Gastroesophageal sphincter (tissue), 3 donors: ENCODE data around the gene ITPKA.

Experiments
- POLR2A ChIP-seq, 2 donors: fragments of 450-650 bp; IDR thresholded peaks; one replicate each; pipeline ENCODE4 v1.6.1; 2017; ENCODE audit warnings: antibody characterized with exemption in 2 of 2, mild to moderate bottlenecking in 2 of 2, moderate library complexity in 1 of 2
- POLR2AphosphoS5 ChIP-seq: sonication (generic); formaldehyde crosslinking; IDR thresholded peaks from one replicate; pipeline ENCODE4 v1.6.1; 2017; ENCODE audit warnings: antibody characterized with exemption
- TF ChIP-seq, protein P1 (sequence below), 4 experiments: fragments of 200-600 bp in 2 of 4; fragments of 450-650 bp in 2 of 4; sonication (generic) in 1 of 4; IDR thresholded peaks; one replicate each; pipeline ENCODE4 v1.5.1; 2017 to 2019; ENCODE audit warnings: antibody characterized with exemption in 4 of 4, mild to moderate bottlenecking in 2 of 4, moderate library complexity in 2 of 4

DNA sequence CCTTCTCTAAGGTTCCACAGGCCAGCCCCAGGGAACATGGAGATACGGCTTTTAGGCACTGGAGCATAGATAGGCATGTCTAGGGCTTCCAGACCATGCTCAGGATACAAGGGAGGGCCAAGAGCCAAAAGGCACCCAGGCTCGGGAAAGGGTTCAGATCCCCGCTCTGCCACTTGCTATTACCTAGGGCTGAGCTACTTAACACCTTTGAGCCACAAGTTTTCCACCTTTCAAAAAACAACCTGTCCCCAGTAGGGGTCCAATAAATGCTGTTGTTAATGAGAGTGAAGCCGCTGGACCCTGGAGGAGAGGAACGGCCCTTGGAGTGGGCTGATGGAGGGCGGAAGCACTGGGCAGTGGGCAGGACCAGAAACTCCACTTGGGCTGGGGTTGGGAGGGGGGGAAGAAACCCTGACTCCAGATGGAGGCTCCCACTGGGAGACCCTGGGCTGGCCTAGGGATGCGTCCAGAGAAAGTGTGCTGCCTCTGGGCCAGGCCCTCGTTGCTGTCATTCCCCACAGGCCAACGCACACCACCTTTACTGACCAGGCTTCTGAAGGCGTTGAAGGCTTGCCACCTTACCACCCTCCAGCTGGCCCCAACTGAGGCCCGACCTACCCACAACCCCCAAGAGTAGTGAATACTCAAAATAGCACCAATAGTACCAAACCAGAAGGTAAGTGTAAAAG, 8.6 kb upstream of the ITPKA start:
- TF ChIP-seq, protein P1, sequence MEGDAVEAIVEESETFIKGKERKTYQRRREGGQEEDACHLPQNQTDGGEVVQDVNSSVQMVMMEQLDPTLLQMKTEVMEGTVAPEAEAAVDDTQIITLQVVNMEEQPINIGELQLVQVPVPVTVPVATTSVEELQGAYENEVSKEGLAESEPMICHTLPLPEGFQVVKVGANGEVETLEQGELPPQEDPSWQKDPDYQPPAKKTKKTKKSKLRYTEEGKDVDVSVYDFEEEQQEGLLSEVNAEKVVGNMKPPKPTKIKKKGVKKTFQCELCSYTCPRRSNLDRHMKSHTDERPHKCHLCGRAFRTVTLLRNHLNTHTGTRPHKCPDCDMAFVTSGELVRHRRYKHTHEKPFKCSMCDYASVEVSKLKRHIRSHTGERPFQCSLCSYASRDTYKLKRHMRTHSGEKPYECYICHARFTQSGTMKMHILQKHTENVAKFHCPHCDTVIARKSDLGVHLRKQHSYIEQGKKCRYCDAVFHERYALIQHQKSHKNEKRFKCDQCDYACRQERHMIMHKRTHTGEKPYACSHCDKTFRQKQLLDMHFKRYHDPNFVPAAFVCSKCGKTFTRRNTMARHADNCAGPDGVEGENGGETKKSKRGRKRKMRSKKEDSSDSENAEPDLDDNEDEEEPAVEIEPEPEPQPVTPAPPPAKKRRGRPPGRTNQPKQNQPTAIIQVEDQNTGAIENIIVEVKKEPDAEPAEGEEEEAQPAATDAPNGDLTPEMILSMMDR (IDR thresholded peaks at IDR 0.05): no peak
- no peak for TF ChIP-seq POLR2AphosphoS5
- TF ChIP-seq POLR2A (IDR thresholded peaks at IDR 0.05): no peak
